GM12878 (cell line): Measurements from ENCODE around the gene EPHA4.

Source experiments
- RAD21 ChIP-seq: IDR thresholded peaks from 2 replicates; pipeline ENCODE4 v1.6.1; 2011; ENCODE audit warnings: mild to moderate bottlenecking, low read depth, low read length, moderate library complexity; ENCODE audit not compliant: insufficient read depth
- RAD51 ChIP-seq: fragments of 450-650 bp; IDR thresholded peaks from 2 replicates; pipeline ENCODE4 v1.6.1; 2016; ENCODE audit warnings: moderate library complexity, mild to moderate bottlenecking, inconsistent platforms

GRCh38 chr2:221389421-221389820 lies 182.7 kb downstream of the EPHA4 start:
- TF ChIP-seq RAD21 (no peak), RAD51 (no peak)
